Activated effector memory CD4-positive, alpha-beta T cell treated with Interleukin-2 at 50 U/mL for 16 hours (primary cell): ENCODE data around the gene SH3BGRL3.
"Not testable (repeated sequence)": the region's sequence is repeated elsewhere in the genome, so short reads cannot be mapped to it uniquely, and the experiment has no call there.

Experiments
- DNase-seq: peaks from one replicate; pipeline ENCODE4 v3.0.0-alpha.2; 2020

Gene SH3BGRL3

DNA sequence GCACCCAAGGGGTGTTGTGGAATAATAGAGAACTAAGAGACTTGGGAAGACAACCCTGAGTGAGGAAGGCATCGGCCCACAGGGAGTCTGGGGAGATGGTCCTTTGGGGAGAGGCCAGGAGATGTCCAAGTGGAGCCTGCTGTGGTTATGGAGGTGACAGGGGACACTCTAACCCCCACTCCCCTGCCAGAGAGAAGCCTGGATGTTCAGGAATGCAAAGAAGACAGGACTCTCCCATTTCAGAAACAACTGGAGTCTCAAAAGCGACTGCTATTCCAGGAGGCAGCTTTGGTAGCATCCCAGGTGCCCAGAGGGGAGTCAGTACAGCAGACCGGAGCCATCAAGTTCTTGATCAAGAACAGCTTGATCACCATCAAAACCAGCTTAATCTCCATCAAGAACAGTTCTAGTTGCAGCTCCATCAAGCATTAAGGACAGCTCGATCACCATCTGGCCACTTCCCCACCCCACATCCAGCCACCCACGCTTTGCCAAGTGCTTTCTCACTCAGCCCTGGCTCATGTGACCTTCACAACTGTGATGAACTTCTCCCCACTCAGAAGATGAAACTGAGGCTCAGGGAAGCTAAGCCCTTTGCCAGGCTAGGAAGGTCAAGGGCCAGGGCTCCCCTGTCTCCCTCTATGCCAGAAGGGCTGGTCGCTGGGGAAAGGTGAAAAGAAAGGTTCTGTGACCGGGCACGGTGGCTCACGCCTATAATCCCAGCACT lies 38.6 kb downstream of the SH3BGRL3 start:
- DNase-seq = no peak

DNA sequence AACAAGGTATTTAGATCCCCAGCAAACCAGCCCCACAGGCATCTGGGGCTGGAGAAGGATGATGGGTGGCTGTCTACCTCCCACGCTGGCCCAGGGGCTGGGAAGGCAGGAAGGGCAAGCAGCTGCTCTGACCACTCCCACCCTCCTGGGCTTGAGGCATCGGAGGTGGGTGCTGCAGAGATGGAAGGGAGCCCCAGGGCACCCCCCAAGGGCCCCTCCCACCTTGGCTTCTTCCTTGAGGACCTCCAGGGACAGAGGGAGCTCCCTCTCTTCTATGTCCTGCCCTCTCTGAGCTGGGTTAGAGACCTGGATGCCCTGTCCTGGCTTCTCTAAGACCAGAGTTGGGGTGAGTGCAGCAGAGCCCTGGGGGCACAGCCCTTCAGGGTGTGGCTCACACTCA lies 41.0 kb downstream of the SH3BGRL3 start:
- DNase-seq = no peak

DNA sequence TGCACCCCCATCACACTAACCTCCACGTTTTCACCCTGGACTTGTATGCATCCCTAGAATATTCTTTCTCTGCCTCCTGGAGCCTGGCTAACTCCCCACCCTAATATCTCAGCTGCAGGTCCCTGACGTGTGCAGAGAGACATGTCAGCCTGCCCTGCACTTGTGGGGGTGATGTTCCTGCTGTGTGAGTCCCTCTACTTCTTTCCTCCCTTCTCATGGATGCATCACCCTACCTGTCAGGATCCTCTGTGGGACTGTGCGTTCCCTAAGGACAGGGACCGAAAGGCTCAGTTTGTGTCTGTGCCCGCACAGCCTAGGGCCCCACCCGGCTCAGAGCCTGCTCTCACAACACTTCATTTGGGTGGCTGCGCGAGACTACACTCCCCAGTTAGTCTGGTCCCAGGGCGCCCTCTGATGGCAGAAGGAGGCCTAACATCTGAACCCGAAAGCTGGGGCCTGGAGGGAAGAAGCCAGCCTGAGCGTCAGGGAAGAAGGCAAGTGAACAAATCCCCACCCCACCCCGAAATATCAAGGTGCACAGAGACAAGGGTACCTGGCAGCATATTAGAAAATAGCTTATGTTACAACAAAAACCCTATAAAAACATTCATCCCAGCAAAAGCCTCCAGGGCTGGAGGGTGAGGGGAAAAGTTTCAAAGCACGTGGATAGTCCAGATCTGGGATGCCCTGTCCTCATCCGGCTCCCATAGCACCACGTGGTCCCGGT lies 41.6 kb downstream of the SH3BGRL3 start:
- DNase-seq = peak; percentile 87

DNA sequence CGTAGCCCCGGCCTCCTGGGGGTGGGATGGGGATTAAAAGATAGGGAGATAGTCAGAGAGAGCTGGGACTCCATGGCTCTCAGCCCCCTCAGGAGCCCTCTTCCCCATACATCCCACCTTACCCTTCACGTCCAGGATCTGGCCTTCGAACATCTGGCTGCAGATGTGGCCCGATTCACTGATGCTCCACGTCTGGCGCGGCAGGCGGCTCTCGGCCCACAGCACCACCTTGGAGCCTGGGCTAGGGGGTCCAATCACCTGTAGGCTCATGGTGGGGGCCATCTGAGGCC lies 42.1 kb downstream of the SH3BGRL3 start:
- no peak for DNase-seq

GRCh38 chr1:26323382-26323781 lies 43.5 kb downstream of the SH3BGRL3 start:
- no peak for DNase-seq

GRCh38 chr1:26324550-26324949 lies 44.7 kb downstream of the SH3BGRL3 start:
- DNase-seq = no peak

GRCh38 chr1:26327956-26328362 lies 48.1 kb downstream of the SH3BGRL3 start:
- DNase-seq = no peak

- no peak for DNase-seq
These were observed 48.7 kb downstream of the SH3BGRL3 start for GRCh38 chr1:26328597-26328996.

DNA sequence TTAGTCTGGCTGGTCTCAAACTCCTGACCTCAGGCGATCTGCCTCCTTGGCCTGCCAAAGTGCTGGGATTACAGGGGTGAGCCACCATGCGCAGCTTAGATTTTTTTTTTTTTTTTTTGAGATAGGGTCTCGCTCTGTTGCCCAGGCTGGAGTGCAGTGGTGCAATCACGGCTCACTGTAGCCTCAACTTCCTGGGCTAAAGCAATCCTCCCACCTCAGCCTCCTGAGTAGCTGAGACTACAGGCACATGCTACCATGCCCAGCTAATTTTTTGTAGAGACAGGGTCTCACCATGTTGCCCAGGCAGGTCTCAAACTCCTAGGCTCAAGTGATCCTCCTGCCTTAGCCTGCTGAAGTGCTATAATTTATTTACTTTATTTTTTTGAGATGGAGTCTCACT lies 49.5 kb downstream of the SH3BGRL3 start:
- DNase-seq = not testable (repeated sequence)

- no peak for DNase-seq
These were observed 50.4 kb downstream of the SH3BGRL3 start for GRCh38 chr1:26330276-26330675.
